Activated naive CD8-positive, alpha-beta T cell (primary cell): ENCODE measurements around the gene RNF31.
A peak's percentile ranks its signal among the peaks of the same experiment; 100 is the strongest.

Experiments
- H3K27ac Mint-ChIP-seq: one replicate; pipeline ENCODE4 v1.8.0; 2021; ENCODE audit warnings: mixed read lengths
- H3K27me3 Mint-ChIP-seq: one replicate; pipeline ENCODE4 v1.8.0; 2021; ENCODE audit warnings: mixed read lengths
- H3K36me3 Mint-ChIP-seq: one replicate; pipeline ENCODE4 v1.8.0; 2021; ENCODE audit warnings: mixed read lengths
- H3K4me1 Mint-ChIP-seq: one replicate; pipeline ENCODE4 v1.8.0; 2021; ENCODE audit warnings: low read depth, mixed read lengths
- H3K4me3 Mint-ChIP-seq: one replicate; pipeline ENCODE4 v1.8.0; 2021; ENCODE audit warnings: mild to moderate bottlenecking, mixed read lengths
- H3K9me3 Mint-ChIP-seq: one replicate; pipeline ENCODE4 v1.8.0; 2021; ENCODE audit warnings: low read depth, mixed read lengths

RNF31 gene

GRCh38 chr14:24113801-24114531 lies 33.3 kb upstream of the RNF31 start:
- H3K4me3 Mint-ChIP-seq = peak overlapping the region; percentile 93
- H3K4me1 Mint-ChIP-seq = peaks cover 30% of the 10 kb centered on the region
- H3K27me3 Mint-ChIP-seq = no peaks in the 10 kb centered on the region
- H3K9me3 Mint-ChIP-seq = no peaks in the 10 kb centered on the region
- H3K27ac Mint-ChIP-seq = peak overlapping the region; percentile 97
- H3K36me3 Mint-ChIP-seq = peaks cover 8% of the 10 kb centered on the region

- peaks cover 25% of the 10 kb centered on the region for H3K4me1 Mint-ChIP-seq
These were observed 32.5 kb upstream of the RNF31 start, which contains the start of the genes DCAF11 and NRL for GRCh38 chr14:24114532-24115421. Gene DCAF11 (plus strand): TSS chr14:24114777. CDS start chr14:24115595, 818 bp downstream. Gene NRL (minus strand): TSS chr14:24114949. CDS start chr14:24082848, 32,101 bp downstream.

GRCh38 chr14:24115422-24116127 lies 31.7 kb upstream of the RNF31 start:
- Mint-ChIP-seq H3K27me3 (no peaks in the 10 kb centered on the region), H3K4me1 (peaks cover 25% of the 10 kb centered on the region), H3K27ac (peak overlapping the region; percentile 97), H3K9me3 (no peaks in the 10 kb centered on the region), H3K36me3 (peaks cover 8% of the 10 kb centered on the region), H3K4me3 (peak overlapping the region; percentile 93)

More at GRCh38 chr14:24114532-24115421, 32.5 kb upstream of the RNF31 start, which contains the start of the genes DCAF11 and NRL:
- H3K4me3 Mint-ChIP-seq = peak within 1 kb of the TSS; percentile 93
- no peaks in the 10 kb centered on the region for H3K9me3 Mint-ChIP-seq
- peaks cover 8% of the 10 kb centered on the region for H3K36me3 Mint-ChIP-seq
- H3K27me3 Mint-ChIP-seq = no peaks in the 10 kb centered on the region
- H3K27ac Mint-ChIP-seq = peak within 1 kb of the TSS; percentile 97

- Mint-ChIP-seq H3K36me3 (peaks cover 8% of the 10 kb centered on the region), H3K27ac (peak overlapping the region; percentile 55), H3K4me1 (peaks cover 25% of the 10 kb centered on the region), H3K4me3 (peak overlapping the region; percentile 93), H3K27me3 (no peaks in the 10 kb centered on the region), H3K9me3 (no peaks in the 10 kb centered on the region)
These were observed 31.0 kb upstream of the RNF31 start for GRCh38 chr14:24116128-24116814.

DNA sequence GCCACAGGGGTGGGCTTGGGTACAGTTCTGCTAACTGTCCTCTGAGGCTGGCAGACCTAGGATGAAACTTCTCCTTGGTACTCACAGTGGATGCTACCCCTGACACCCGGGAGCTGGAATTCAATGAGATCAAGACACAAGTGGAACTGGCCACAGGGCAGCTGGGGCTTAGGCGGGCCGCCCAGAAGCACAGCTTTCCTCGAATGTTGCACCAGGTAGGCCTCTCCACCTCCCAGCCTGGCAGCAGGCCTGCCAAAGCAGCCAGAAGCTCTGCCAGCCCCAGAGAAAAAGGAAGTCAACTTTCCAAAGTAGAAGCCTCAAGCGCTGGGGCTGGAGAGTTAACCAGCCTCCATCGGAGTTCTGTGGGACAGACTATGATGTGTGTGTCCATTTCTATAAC lies 30.1 kb upstream of the RNF31 start:
- H3K4me1 Mint-ChIP-seq = peaks cover 25% of the 10 kb centered on the region
- no peak overlapping the region for H3K27ac Mint-ChIP-seq
- no peaks in the 10 kb centered on the region for H3K9me3 Mint-ChIP-seq
- peaks cover 8% of the 10 kb centered on the region for H3K36me3 Mint-ChIP-seq
- no peaks in the 10 kb centered on the region for H3K27me3 Mint-ChIP-seq
- H3K4me3 Mint-ChIP-seq = no peak overlapping the region

DNA sequence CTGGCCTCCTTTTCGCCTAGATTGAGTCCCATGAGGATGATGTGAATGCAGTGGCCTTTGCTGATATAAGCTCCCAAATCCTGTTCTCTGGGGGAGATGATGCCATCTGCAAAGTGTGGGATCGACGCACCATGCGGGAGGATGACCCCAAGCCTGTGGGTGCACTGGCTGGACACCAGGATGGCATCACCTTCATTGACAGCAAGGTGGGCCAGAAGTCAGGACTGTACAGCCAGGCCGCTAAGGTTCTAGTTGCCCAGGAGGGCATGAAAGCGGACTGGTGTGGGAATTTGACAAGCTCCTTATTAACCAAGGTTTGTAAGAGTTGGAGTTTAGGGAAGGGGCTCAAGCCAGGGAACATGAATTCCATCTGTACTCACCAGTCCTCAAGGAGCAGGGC lies 27.6 kb upstream of the RNF31 start:
- H3K27ac Mint-ChIP-seq = no peak overlapping the region
- peaks cover 8% of the 10 kb centered on the region for H3K36me3 Mint-ChIP-seq
- no peak overlapping the region for H3K4me3 Mint-ChIP-seq

GRCh38 chr14:24121210-24121609 lies 26.1 kb upstream of the RNF31 start:
- Mint-ChIP-seq H3K36me3 (peaks cover 6% of the 10 kb centered on the region), H3K27ac (no peak overlapping the region), H3K9me3 (no peaks in the 10 kb centered on the region)

More for the DNA sequence above, 27.6 kb upstream of the RNF31 start:
- Mint-ChIP-seq H3K27me3 (no peaks in the 10 kb centered on the region), H3K4me1 (peaks cover 22% of the 10 kb centered on the region), H3K9me3 (no peaks in the 10 kb centered on the region)

GRCh38 chr14:24122416-24122815 lies 24.9 kb upstream of the RNF31 start:
- Mint-ChIP-seq H3K27me3 (no peaks in the 10 kb centered on the region), H3K4me1 (peaks cover 1% of the 10 kb centered on the region), H3K36me3 (peaks cover 3% of the 10 kb centered on the region), H3K27ac (no peak overlapping the region), H3K4me3 (no peak overlapping the region), H3K9me3 (no peaks in the 10 kb centered on the region)

More at GRCh38 chr14:24121210-24121609, 26.1 kb upstream of the RNF31 start:
- H3K4me1 Mint-ChIP-seq = peaks cover 10% of the 10 kb centered on the region
- no peak overlapping the region for H3K4me3 Mint-ChIP-seq
- H3K27me3 Mint-ChIP-seq = no peaks in the 10 kb centered on the region

DNA sequence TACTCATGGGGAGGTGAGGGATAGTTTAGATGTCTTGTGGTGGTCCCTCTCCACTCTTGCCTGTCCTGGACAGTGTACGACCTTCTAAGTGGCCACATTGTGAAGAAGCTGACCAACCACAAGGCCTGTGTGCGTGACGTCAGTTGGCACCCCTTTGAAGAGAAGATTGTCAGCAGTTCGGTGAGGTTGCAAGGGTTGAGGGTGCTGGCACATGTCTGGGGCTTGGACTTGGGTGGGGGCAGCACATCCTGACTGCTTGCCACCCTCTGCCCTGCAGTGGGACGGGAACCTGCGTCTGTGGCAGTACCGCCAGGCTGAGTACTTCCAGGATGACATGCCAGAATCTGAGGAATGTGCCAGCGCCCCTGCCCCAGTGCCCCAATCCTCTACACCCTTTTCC lies 24.4 kb upstream of the RNF31 start:
- Mint-ChIP-seq H3K9me3 (no peaks in the 10 kb centered on the region), H3K27me3 (no peaks in the 10 kb centered on the region), H3K27ac (no peak overlapping the region)

GRCh38 chr14:24123424-24124417 lies 23.6 kb upstream of the RNF31 start:
- peak overlapping the region; percentile 11 for H3K27ac Mint-ChIP-seq
- H3K9me3 Mint-ChIP-seq = no peaks in the 10 kb centered on the region
- no peak overlapping the region for H3K4me3 Mint-ChIP-seq
- peaks cover 2% of the 10 kb centered on the region for H3K4me1 Mint-ChIP-seq
- H3K27me3 Mint-ChIP-seq = no peaks in the 10 kb centered on the region
- H3K36me3 Mint-ChIP-seq = no peaks in the 10 kb centered on the region

More for the DNA sequence above, 24.4 kb upstream of the RNF31 start:
- no peak overlapping the region for H3K4me3 Mint-ChIP-seq
- peaks cover 3% of the 10 kb centered on the region for H3K36me3 Mint-ChIP-seq
- peaks cover 1% of the 10 kb centered on the region for H3K4me1 Mint-ChIP-seq

DNA sequence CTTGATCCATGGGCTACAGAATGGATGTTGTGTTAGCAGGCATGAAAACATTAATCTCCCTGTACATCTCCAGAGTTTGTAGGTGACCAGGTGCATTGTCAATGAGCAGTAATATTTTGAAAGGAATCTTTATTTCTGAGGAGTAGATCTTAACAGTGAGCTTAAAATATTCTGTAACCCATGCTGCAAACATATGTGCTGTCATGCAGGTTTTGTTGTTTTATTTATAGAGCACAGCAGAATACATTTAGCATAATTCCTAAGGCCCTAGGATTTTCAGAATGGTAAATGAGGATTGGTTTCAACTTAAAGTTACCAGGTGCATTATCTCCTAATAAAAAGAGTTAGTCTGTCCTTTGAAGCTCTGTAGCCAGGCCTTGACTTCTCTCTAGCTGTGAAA lies 20.4 kb upstream of the RNF31 start:
- peaks cover 10% of the 10 kb centered on the region for H3K4me1 Mint-ChIP-seq
- no peak overlapping the region for H3K27ac Mint-ChIP-seq
- H3K9me3 Mint-ChIP-seq = no peaks in the 10 kb centered on the region
- no peak overlapping the region for H3K4me3 Mint-ChIP-seq
- H3K27me3 Mint-ChIP-seq = no peaks in the 10 kb centered on the region
- H3K36me3 Mint-ChIP-seq = no peaks in the 10 kb centered on the region

DNA sequence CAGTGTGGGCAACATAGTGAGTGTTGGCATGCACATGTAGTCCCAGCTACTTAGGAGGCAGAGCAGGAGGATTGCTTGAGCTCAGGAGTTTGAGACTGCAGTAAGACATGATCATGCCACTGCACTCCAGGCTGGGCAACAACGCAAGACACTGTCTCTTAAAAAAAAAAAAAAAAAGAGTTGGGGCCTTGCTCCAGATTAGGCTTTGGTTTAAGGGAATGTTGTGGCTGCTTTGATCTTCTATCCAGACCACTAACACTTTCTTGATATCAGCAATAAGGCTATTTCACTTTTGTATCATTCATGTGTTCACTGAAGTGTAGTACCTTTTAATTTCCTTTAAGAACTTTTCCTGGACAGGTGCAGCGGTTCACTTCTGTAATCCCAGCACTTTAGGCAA lies 19.6 kb upstream of the RNF31 start:
- Mint-ChIP-seq H3K4me3 (no peak overlapping the region), H3K4me1 (peaks cover 15% of the 10 kb centered on the region), H3K9me3 (no peaks in the 10 kb centered on the region), H3K27ac (no peak overlapping the region), H3K36me3 (no peaks in the 10 kb centered on the region), H3K27me3 (no peaks in the 10 kb centered on the region)

DNA sequence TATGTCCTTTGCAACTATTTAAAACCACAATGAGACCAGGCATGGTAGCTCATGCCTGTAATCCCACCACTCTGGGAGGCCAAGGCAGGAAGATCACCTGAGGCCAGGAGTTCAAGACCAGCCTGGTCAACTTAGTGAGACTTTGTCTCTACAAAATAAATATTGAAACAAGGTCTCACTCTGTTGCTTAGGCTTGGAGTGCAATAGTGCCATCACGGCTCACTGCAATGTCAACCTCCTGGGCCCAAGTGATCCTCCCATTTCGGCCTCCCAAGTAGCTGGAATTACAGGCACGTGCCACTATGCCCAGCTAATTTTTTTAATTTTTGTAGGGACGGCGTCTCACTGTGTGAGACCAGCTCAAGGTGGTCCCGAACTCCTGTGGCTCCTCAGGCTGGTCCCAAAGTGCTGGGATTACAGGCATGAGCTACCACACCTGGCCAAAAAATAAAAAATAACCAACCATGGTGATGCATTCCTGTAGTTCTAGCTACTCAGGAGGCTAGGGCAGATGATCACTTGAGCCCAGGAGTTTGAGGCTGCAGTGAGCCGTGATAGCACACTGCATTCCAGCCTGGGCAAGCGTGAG lies 17.8 kb upstream of the RNF31 start:
- Mint-ChIP-seq H3K4me3 (no peak overlapping the region), H3K27me3 (no peaks in the 10 kb centered on the region), H3K27ac (no peak overlapping the region), H3K9me3 (no peaks in the 10 kb centered on the region), H3K36me3 (no peaks in the 10 kb centered on the region), H3K4me1 (peaks cover 22% of the 10 kb centered on the region)
